Neural progenitor cell (in vitro differentiated cells): ENCODE measurements around the gene IQCN. TPM values are rescaled to one million over a fixed set of nuclear protein-coding genes. Genes with fewer than 3 reads are reported as not detected.
A peak's percentile ranks its signal among the peaks of the same experiment; 100 is the strongest.

Source experiments
- DNase-seq: peaks from one replicate; pipeline ENCODE4 v3.0.0-alpha.2; 2016; ENCODE audit warnings: low spot score
- H2AFZ ChIP-seq: fragments of 200-600 bp; sonication (generic); replicated peaks from 2 replicates; pipeline ENCODE4 v1.6.1; 2016; ENCODE audit warnings: antibody characterized with exemption
- H3F3A ChIP-seq: fragments of 200-600 bp; sonication (generic); 2 replicates; pipeline ENCODE4 v1.6.1; 2016; ENCODE audit warnings: antibody characterized with exemption, low read depth
- H3K27ac ChIP-seq: fragments of 200-600 bp; sonication (generic); 2 replicates; pipeline ENCODE4 v1.5.1; 2016; ENCODE audit warnings: mild to moderate bottlenecking
- H3K27me3 ChIP-seq: fragments of 200-600 bp; sonication (generic); 2 replicates; pipeline ENCODE4 v1.6.1; 2016; ENCODE audit warnings: mild to moderate bottlenecking, moderate library complexity
- H3K36me3 ChIP-seq: fragments of 200-600 bp; sonication (generic); 2 replicates; pipeline ENCODE4 v1.5.1; 2016
- H3K4me1 ChIP-seq: fragments of 200-600 bp; sonication (generic); 2 replicates; pipeline ENCODE4 v1.6.1; 2016; ENCODE audit warnings: mixed run types
- H3K4me2 ChIP-seq: fragments of 200-600 bp; sonication (generic); 2 replicates; pipeline ENCODE4 v1.6.1; 2016
- H3K4me3 ChIP-seq: fragments of 200-600 bp; sonication (generic); 2 replicates; pipeline ENCODE4 v1.5.1; 2016
- H3K79me2 ChIP-seq: fragments of 200-600 bp; sonication (generic); 2 replicates; pipeline ENCODE4 v1.6.1; 2016; ENCODE audit warnings: low read depth
- H3K9ac ChIP-seq: fragments of 200-600 bp; sonication (generic); 2 replicates; pipeline ENCODE4 v1.6.1; 2016
- H3K9me3 ChIP-seq: fragments of 200-600 bp; sonication (generic); 2 replicates; pipeline ENCODE4 v1.5.1; 2016; ENCODE audit warnings: low read depth
- H4K20me1 ChIP-seq: fragments of 200-600 bp; sonication (generic); 2 replicates; pipeline ENCODE4 v1.6.1; 2016; ENCODE audit warnings: low read depth
- H3K27ac Mint-ChIP-seq: 3 replicates; pipeline ENCODE4 v1.8.0; 2021; ENCODE audit warnings: mixed read lengths
- H3K27me3 Mint-ChIP-seq: 2 replicates; pipeline ENCODE4 v1.8.0; 2022; ENCODE audit warnings: low read depth, mild to moderate bottlenecking, inconsistent platforms, moderate library complexity, mixed read lengths; ENCODE audit not compliant: insufficient read depth
- H3K36me3 Mint-ChIP-seq: 3 replicates; pipeline ENCODE4 v1.8.0; 2021; ENCODE audit warnings: mixed read lengths
- H3K4me1 Mint-ChIP-seq: 3 replicates; pipeline ENCODE4 v1.8.0; 2021; ENCODE audit warnings: mixed read lengths
- H3K4me3 Mint-ChIP-seq: 3 replicates; pipeline ENCODE4 v1.8.0; 2021; ENCODE audit warnings: mild to moderate bottlenecking, moderate library complexity, mixed read lengths
- H3K9me3 Mint-ChIP-seq: 3 replicates; pipeline ENCODE4 v1.8.0; 2020; ENCODE audit warnings: mixed read lengths
- EZH2 ChIP-seq: fragments of 200-600 bp; sonication (generic); IDR thresholded peaks from 2 replicates; pipeline ENCODE4 v1.6.1; 2017; ENCODE audit warnings: antibody characterized with exemption, mild to moderate bottlenecking, moderate library complexity
- EZH2phosphoT487 ChIP-seq: fragments of 200-600 bp; sonication (generic); IDR thresholded peaks from 2 replicates; pipeline ENCODE4 v1.6.1; 2017; ENCODE audit warnings: antibody characterized with exemption
- total RNA-seq: library from RNA; depleted of rRNA; stranded (reverse); fragments of >200 nt; gene quantifications from 2 replicates; pipeline ENCODE4 v1.2.3, GENCODE V29; 2015; ENCODE audit warnings: low replicate concordance
- TF ChIP-seq, protein P1 (sequence below): fragments of 200-600 bp; sonication (generic); IDR thresholded peaks from 2 replicates; pipeline ENCODE4 v1.5.1; 2017; ENCODE audit warnings: antibody characterized with exemption, mild to moderate bottlenecking

IQCN gene
- total RNA-seq, 1 donor from 2014 or later, result 0.11 TPM

DNA sequence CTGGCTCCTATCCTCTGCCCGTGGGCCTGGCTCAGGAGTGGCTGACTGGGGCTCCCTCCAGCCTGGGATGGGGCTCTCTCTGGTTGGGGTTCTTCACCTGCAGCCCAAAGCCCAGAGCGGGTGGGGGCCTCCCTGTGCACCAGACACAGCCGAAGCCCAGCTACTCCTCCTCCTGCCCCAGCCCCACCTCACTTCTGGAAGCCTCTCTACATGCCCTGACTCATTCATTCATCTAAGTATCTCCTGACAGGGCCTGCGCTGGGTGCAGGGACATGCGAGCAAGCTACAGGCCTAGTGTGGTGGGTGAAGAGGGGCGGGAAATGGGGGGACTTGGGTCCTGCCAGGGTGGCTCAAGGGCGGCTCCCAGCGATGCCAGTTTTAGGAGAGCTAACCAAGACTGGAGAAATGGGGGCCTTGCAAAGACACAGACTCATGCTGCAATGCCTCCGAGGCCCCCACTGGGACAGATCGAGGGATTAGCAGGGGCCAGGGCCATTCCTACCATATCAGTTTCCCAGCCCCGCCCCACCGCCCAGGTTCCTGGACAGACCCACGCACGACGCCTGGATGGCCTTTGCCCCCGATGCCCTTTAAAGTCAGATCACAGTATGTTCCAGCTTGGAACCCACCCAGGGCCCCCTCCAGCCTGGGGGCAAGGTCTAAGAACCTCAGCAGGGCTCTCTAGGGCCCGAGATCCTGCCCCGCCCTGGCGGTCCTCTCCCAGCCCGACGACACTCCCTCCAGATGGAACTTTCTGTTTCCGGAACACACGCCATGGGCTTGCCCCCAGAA lies 36.1 kb upstream of the IQCN start:
- peaks cover 23% of the 10 kb centered on the region for H3F3A ChIP-seq
- no peaks in the 10 kb centered on the region for H3K9me3 ChIP-seq
- H3K27ac ChIP-seq, result no peak overlapping the region
- peaks cover 16% of the 10 kb centered on the region for H3K36me3 Mint-ChIP-seq
- DNase-seq, result no peak
- peak overlapping the region; percentile 50 for H3K27ac Mint-ChIP-seq
- peaks cover 5% of the 10 kb centered on the region for H3K36me3 ChIP-seq
- no peaks in the 10 kb centered on the region for H3K27me3 Mint-ChIP-seq
- no peak overlapping the region for H3K4me3 Mint-ChIP-seq
- H3K4me1 Mint-ChIP-seq, result peaks cover 11% of the 10 kb centered on the region
- no peak overlapping the region for H2AFZ ChIP-seq
- H3K9ac ChIP-seq, result no peak overlapping the region
- H3K4me1 ChIP-seq, result peaks cover 5% of the 10 kb centered on the region
- H3K9me3 Mint-ChIP-seq, result no peaks in the 10 kb centered on the region
- H4K20me1 ChIP-seq, result peaks cover 46% of the 10 kb centered on the region
- no peak overlapping the region for H3K4me2 ChIP-seq
- no peaks in the 10 kb centered on the region for H3K27me3 ChIP-seq
- TF ChIP-seq, protein P1, sequence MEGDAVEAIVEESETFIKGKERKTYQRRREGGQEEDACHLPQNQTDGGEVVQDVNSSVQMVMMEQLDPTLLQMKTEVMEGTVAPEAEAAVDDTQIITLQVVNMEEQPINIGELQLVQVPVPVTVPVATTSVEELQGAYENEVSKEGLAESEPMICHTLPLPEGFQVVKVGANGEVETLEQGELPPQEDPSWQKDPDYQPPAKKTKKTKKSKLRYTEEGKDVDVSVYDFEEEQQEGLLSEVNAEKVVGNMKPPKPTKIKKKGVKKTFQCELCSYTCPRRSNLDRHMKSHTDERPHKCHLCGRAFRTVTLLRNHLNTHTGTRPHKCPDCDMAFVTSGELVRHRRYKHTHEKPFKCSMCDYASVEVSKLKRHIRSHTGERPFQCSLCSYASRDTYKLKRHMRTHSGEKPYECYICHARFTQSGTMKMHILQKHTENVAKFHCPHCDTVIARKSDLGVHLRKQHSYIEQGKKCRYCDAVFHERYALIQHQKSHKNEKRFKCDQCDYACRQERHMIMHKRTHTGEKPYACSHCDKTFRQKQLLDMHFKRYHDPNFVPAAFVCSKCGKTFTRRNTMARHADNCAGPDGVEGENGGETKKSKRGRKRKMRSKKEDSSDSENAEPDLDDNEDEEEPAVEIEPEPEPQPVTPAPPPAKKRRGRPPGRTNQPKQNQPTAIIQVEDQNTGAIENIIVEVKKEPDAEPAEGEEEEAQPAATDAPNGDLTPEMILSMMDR, result no peak
- TF ChIP-seq EZH2phosphoT487, result no peak
- TF ChIP-seq EZH2, result no peak
- H3K4me3 ChIP-seq, result no peak overlapping the region
- H3K79me2 ChIP-seq, result peaks cover 29% of the 10 kb centered on the region

DNA sequence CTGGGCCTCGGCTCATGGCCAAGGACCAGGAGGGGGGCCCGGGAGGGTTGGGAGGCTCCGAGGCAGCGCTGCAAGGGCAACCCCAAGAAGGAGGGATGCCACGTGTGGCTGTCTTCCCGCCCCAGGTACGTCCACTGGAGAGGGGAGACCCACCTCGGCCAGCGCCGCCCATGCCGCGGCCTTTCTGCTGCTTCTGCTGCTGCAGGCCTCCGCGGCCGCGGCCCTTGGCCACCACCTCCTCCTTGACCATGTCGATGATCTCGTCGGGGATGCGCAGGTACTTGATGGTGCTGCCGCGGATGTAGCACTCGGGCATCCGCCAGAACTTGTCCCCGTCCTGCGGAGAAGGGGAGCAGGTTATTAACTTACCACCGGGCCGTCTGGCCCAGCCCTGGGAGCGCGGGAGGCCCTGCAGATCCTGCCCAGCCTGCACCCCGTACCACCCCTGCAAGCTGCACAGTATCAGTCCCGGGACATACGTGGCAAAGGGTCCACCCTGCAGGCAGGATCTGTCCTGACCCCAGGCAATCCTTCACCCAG lies 35.3 kb upstream of the IQCN start:
- no peaks in the 10 kb centered on the region for H3K9me3 Mint-ChIP-seq
- Histone ChIP-seq H3K4me3 (no peak overlapping the region), H3K79me2 (peaks cover 23% of the 10 kb centered on the region), H3K9me3 (no peaks in the 10 kb centered on the region), H3K4me2 (no peak overlapping the region), H3K4me1 (peaks cover 12% of the 10 kb centered on the region), H2AFZ (no peak overlapping the region), H3F3A (peaks cover 30% of the 10 kb centered on the region), H4K20me1 (peaks cover 51% of the 10 kb centered on the region), H3K9ac (no peak overlapping the region), H3K36me3 (peaks cover 5% of the 10 kb centered on the region), H3K27ac (no peak overlapping the region), H3K27me3 (no peaks in the 10 kb centered on the region)
- H3K27ac Mint-ChIP-seq, result no peak overlapping the region
- TF ChIP-seq, protein P1, result no peak
- no peaks in the 10 kb centered on the region for H3K27me3 Mint-ChIP-seq
- H3K4me3 Mint-ChIP-seq, result no peak overlapping the region
- DNase-seq, result no peak
- peaks cover 17% of the 10 kb centered on the region for H3K4me1 Mint-ChIP-seq
- H3K36me3 Mint-ChIP-seq, result peaks cover 15% of the 10 kb centered on the region

DNA sequence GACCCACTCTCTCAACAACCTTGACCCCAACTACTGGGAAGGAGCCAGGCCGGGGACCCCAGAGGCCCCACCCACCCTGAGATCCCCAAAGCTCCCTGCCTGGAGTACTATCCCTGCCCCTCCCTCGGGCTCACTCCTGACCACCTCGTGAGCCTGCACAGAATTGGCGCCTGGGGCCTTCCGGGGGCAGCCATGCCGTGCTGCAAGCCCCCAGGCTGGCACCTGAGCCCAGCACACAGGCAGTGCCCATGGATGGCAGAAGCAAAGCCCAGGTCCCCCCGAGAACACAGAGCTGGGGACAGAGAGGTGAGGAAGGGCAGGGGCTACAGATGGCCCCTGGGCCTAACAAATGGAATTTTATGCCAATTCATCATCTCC lies 34.7 kb upstream of the IQCN start:
- Histone ChIP-seq H3K4me3 (no peak overlapping the region), H3K27ac (no peak overlapping the region), H3F3A (peaks cover 37% of the 10 kb centered on the region), H3K9ac (no peak overlapping the region), H3K4me2 (no peak overlapping the region), H3K79me2 (peaks cover 16% of the 10 kb centered on the region), H3K27me3 (no peaks in the 10 kb centered on the region), H4K20me1 (peaks cover 45% of the 10 kb centered on the region), H3K36me3 (peaks cover 5% of the 10 kb centered on the region), H3K4me1 (peaks cover 17% of the 10 kb centered on the region), H2AFZ (no peak overlapping the region), H3K9me3 (no peaks in the 10 kb centered on the region)
- Mint-ChIP-seq H3K27ac (no peak overlapping the region), H3K9me3 (no peaks in the 10 kb centered on the region), H3K4me3 (no peak overlapping the region), H3K27me3 (no peaks in the 10 kb centered on the region), H3K4me1 (peaks cover 21% of the 10 kb centered on the region), H3K36me3 (peaks cover 13% of the 10 kb centered on the region)
- TF ChIP-seq, protein P1, result no peak
- TF ChIP-seq EZH2 (no peak), EZH2phosphoT487 (no peak)
- DNase-seq, result no peak
